GM23338 (cell line): ENCODE measurements around the gene KRT2. TPM values are rescaled to one million over a fixed set of nuclear protein-coding genes. Genes with fewer than 3 reads are reported as not detected.

Source experiments
- ATAC-seq: fragments of 200-7000 bp; cut with Tn5 transposase; 3 replicates; pipeline ENCODE4 v1.9.1; 2020
- DNase-seq: peaks from one replicate; pipeline ENCODE4 v3.0.0-alpha.2; 2015; ENCODE audit warnings: low spot score
- H2AFZ ChIP-seq: fragments of 200-600 bp; sonication (generic); 2 replicates; pipeline ENCODE4 v1.8.0; 2016; ENCODE audit warnings: antibody characterized with exemption, mild to moderate bottlenecking, moderate library complexity
- H3F3A ChIP-seq: fragments of 200-600 bp; sonication (generic); replicated peaks from 2 replicates; pipeline ENCODE4 v1.8.0; 2017; ENCODE audit warnings: antibody characterized with exemption, mixed run types, low read depth
- H3K27ac ChIP-seq: fragments of 200-600 bp; sonication (generic); 2 replicates; pipeline ENCODE4 v1.6.1; 2016; ENCODE audit warnings: low read depth
- H3K27me3 ChIP-seq: fragments of 200-600 bp; sonication (generic); 2 replicates; pipeline ENCODE4 v1.8.0; 2016; ENCODE audit warnings: mild to moderate bottlenecking, mixed run types, moderate library complexity; ENCODE audit not compliant: insufficient read depth
- H3K36me3 ChIP-seq: fragments of 200-600 bp; sonication (generic); 2 replicates; pipeline ENCODE4 v1.8.0; 2016; ENCODE audit warnings: mild to moderate bottlenecking; ENCODE audit not compliant: insufficient read depth
- H3K4me1 ChIP-seq: fragments of 200-600 bp; sonication (generic); 2 replicates; pipeline ENCODE4 v1.8.0; 2016; ENCODE audit warnings: mild to moderate bottlenecking, moderate library complexity; ENCODE audit not compliant: insufficient read depth
- H3K4me2 ChIP-seq: fragments of 200-600 bp; sonication (generic); 2 replicates; pipeline ENCODE4 v1.7.1; 2017; ENCODE audit warnings: mixed run types
- H3K4me3 ChIP-seq: fragments of 200-600 bp; sonication (generic); 2 replicates; pipeline ENCODE4 v1.6.1; 2016; ENCODE audit warnings: mixed run types
- H3K79me2 ChIP-seq: fragments of 200-600 bp; sonication (generic); replicated peaks from 2 replicates; pipeline ENCODE4 v1.8.0; 2017; ENCODE audit warnings: mild to moderate bottlenecking; ENCODE audit not compliant: insufficient read depth
- H3K9me2 ChIP-seq: fragments of 200-600 bp; sonication (generic); 2 replicates; pipeline ENCODE4 v1.8.0; 2017; ENCODE audit not compliant: insufficient read depth
- H4K20me1 ChIP-seq: fragments of 200-600 bp; sonication (generic); replicated peaks from 2 replicates; pipeline ENCODE4 v1.8.0; 2017; ENCODE audit warnings: mild to moderate bottlenecking; ENCODE audit not compliant: insufficient read depth
- H3K27ac Mint-ChIP-seq: 2 replicates; pipeline ENCODE4 v1.8.0; 2020; ENCODE audit warnings: inconsistent platforms, mild to moderate bottlenecking, moderate library complexity, mixed read lengths
- H3K27me3 Mint-ChIP-seq: 3 replicates; pipeline ENCODE4 v1.8.0; 2022; ENCODE audit warnings: low read depth, mild to moderate bottlenecking, moderate library complexity, mixed read lengths, inconsistent platforms; ENCODE audit not compliant: insufficient read depth, poor library complexity
- H3K36me3 Mint-ChIP-seq: 3 replicates; pipeline ENCODE4 v1.8.0; 2021; ENCODE audit warnings: low read depth, mild to moderate bottlenecking, inconsistent platforms, moderate library complexity, mixed read lengths
- H3K4me1 Mint-ChIP-seq: 3 replicates; pipeline ENCODE4 v1.8.0; 2020; ENCODE audit warnings: mild to moderate bottlenecking, inconsistent platforms, mixed read lengths
- H3K4me3 Mint-ChIP-seq: 3 replicates; pipeline ENCODE4 v1.8.0; 2021; ENCODE audit warnings: moderate library complexity, mild to moderate bottlenecking, inconsistent platforms, mixed read lengths
- H3K9me3 Mint-ChIP-seq: 3 replicates; pipeline ENCODE4 v1.8.0; 2020; ENCODE audit warnings: moderate library complexity, mild to moderate bottlenecking, inconsistent platforms, mixed read lengths
- EZH2 ChIP-seq: fragments of 200-600 bp; sonication (generic); IDR thresholded peaks from one replicate; pipeline ENCODE4 v1.8.0; 2017; ENCODE audit warnings: antibody characterized with exemption, mild to moderate bottlenecking, low read depth; ENCODE audit not compliant: unreplicated experiment
- EZH2phosphoT487 ChIP-seq: fragments of 200-600 bp; sonication (generic); IDR thresholded peaks from one replicate; pipeline ENCODE4 v1.8.1; 2018; ENCODE audit warnings: antibody characterized with exemption; ENCODE audit not compliant: unreplicated experiment
- NANOG ChIP-seq: IDR thresholded peaks from 2 replicates; pipeline ENCODE4 v1.6.1; 2016; ENCODE audit warnings: antibody characterized with exemption, borderline replicate concordance
- POLR2AphosphoS5 ChIP-seq: IDR thresholded peaks from 2 replicates; pipeline ENCODE4 v1.6.1; 2016; ENCODE audit warnings: antibody characterized with exemption, low read depth
- ZNF331 ChIP-seq: fragments of 250-450 bp; sonication (Bioruptor Pico); IDR thresholded peaks from 2 replicates; pipeline ENCODE4 v1.5.0; 2020; ENCODE audit warnings: low read depth, mild to moderate bottlenecking, moderate library complexity
- polyA plus RNA-seq: library from polyadenylated mRNA; unstranded; fragments of >200 nt; fragmentation: Nextera tagmentation; extraction: Ambion mirVana; gene quantifications from 2 replicates; pipeline ENCODE4 v1.2.1, GENCODE V29; 2016
- total RNA-seq: library from RNA; depleted of rRNA; stranded (reverse); fragments of >200 nt; shearing (Covaris generic); gene quantifications from 2 replicates; pipeline ENCODE4 v1.2.3, GENCODE V29; 2014
- TF ChIP-seq, protein P1 (sequence below), 2 experiments: fragments of 200-600 bp in 1 of 2; sonication (generic) in 1 of 2; conservative IDR thresholded peaks; 2 replicates each; pipeline versions ENCODE4 v1.5.1 to v1.6.1; 2016 to 2017; ENCODE audit warnings: antibody characterized with exemption in 2 of 2, low read depth in 2 of 2, mild to moderate bottlenecking in 2 of 2, moderate library complexity in 1 of 2

KRT2 gene
- total and polyA plus RNA-seq, 2 experiments from 2014 or later, result not detected

DNA sequence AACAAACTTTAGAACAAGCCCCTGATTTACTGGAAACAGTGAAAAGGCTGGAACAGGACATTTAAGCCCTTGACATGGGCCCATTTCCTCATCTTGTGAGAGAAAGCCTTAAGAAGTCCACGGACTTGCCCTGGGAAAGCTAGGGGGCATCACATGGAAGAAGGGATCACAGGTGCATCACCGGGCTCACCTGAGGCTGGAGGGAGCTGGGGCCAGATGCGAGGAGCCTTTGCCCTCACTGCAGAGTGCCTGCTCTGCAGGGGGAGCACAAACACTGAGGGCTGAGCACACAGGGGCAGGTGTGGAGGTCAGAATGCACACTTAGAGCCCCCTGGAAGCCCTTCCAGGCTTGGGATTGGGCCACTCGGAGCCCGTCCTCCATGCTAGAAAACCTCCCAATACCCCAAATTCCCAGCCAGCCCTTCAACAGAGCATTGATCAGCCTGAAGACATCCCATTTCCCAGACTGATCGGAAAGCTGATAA is 33.4 kb upstream of the KRT2 start:
- H3K9me2 ChIP-seq, result no peaks in the 10 kb centered on the region
- peaks cover 1% of the 10 kb centered on the region; the same call in 1 of the 2 replicates for H3K4me1 ChIP-seq
- no peaks in the 10 kb centered on the region for H4K20me1 ChIP-seq
- Mint-ChIP-seq H3K9me3 (no peaks in the 10 kb centered on the region), H3K27ac (no peak overlapping the region), H3K4me1 (no peaks in the 10 kb centered on the region; the same call in 2 of the 3 replicates), H3K36me3 (no peaks in the 10 kb centered on the region), H3K27me3 (peaks cover 10% of the 10 kb centered on the region), H3K4me3 (no peak overlapping the region)
- H3K27me3 ChIP-seq, result peaks cover 10% of the 10 kb centered on the region
- TF ChIP-seq, protein P1, sequence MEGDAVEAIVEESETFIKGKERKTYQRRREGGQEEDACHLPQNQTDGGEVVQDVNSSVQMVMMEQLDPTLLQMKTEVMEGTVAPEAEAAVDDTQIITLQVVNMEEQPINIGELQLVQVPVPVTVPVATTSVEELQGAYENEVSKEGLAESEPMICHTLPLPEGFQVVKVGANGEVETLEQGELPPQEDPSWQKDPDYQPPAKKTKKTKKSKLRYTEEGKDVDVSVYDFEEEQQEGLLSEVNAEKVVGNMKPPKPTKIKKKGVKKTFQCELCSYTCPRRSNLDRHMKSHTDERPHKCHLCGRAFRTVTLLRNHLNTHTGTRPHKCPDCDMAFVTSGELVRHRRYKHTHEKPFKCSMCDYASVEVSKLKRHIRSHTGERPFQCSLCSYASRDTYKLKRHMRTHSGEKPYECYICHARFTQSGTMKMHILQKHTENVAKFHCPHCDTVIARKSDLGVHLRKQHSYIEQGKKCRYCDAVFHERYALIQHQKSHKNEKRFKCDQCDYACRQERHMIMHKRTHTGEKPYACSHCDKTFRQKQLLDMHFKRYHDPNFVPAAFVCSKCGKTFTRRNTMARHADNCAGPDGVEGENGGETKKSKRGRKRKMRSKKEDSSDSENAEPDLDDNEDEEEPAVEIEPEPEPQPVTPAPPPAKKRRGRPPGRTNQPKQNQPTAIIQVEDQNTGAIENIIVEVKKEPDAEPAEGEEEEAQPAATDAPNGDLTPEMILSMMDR (conservative IDR thresholded peaks at IDR 0.05; ENCODE audit: low read depth in 2 of 2), result peak in 1 of 2 experiments; percentile 17; a peak in 2 of 4 replicates
- no peak for TF ChIP-seq ZNF331 (CRISPR knock-in tag)
- H3F3A ChIP-seq, result no peaks in the 10 kb centered on the region
- no peak overlapping the region for H3K4me3 ChIP-seq
- no peak for DNase-seq
- peak; percentile 53 for ATAC-seq
- H3K27ac ChIP-seq, result no peak overlapping the region
- no peak overlapping the region for H2AFZ ChIP-seq
- no peak overlapping the region for H3K4me2 ChIP-seq
- H3K36me3 ChIP-seq, result no peaks in the 10 kb centered on the region
- H3K79me2 ChIP-seq, result no peaks in the 10 kb centered on the region

DNA sequence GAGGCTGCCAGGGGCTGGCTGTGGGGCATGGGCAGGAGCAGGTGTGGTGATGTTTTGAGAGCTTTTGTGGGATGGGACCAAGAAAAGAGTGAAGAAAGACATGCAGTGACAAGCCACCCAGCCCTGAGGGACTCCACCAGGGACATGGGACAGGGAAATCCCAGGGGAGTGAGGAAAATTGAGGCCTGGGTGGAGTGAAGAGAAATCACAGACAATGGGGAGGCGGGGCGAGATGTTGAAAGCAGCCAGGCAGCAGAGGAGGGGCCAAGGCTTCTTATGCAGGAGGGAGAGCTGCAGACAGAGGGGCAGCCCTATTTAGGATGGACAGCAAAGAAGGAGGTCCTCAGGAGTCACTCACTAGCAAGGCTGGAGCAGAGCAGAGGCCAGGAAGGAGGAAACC is 32.4 kb upstream of the KRT2 start:
- no peak overlapping the region for H3K27ac ChIP-seq
- no peak overlapping the region for H3K4me3 ChIP-seq
- no peaks in the 10 kb centered on the region for H3K9me3 Mint-ChIP-seq
- TF ChIP-seq POLR2AphosphoS5 (no peak), NANOG (no peak), EZH2 (no peak), EZH2phosphoT487 (no peak)
- TF ChIP-seq, protein P1 (conservative IDR thresholded peaks at IDR 0.05; ENCODE audit: low read depth in 2 of 2), result no peak
- H2AFZ ChIP-seq, result peak overlapping the region; percentile 43; the same call in 1 of the 2 replicates
- no peak overlapping the region for H3K4me3 Mint-ChIP-seq
- H3F3A ChIP-seq, result no peaks in the 10 kb centered on the region
- ATAC-seq, result no peak
- H3K4me2 ChIP-seq, result no peak overlapping the region
- H3K4me1 ChIP-seq, result no peaks in the 10 kb centered on the region
- DNase-seq, result no peak
- H3K9me2 ChIP-seq, result peaks cover 6% of the 10 kb centered on the region; the same call in 1 of the 2 replicates
- H3K4me1 Mint-ChIP-seq, result no peaks in the 10 kb centered on the region; the same call in 2 of the 3 replicates
- H4K20me1 ChIP-seq, result no peaks in the 10 kb centered on the region
- H3K27ac Mint-ChIP-seq, result no peak overlapping the region
- no peaks in the 10 kb centered on the region for H3K79me2 ChIP-seq
- H3K36me3 Mint-ChIP-seq, result no peaks in the 10 kb centered on the region
- H3K36me3 ChIP-seq, result no peaks in the 10 kb centered on the region
- no peaks in the 10 kb centered on the region for H3K27me3 ChIP-seq
- H3K27me3 Mint-ChIP-seq, result peaks cover 10% of the 10 kb centered on the region
